ENCODE data around the gene RASSF5. TPM values are rescaled to one million over a fixed set of nuclear protein-coding genes. Genes with fewer than 3 reads are reported as not detected.

Gene RASSF5
- polyA plus RNA-seq, 4 donors: 1.6 to 7.3 (median 4.4) TPM

DNA sequence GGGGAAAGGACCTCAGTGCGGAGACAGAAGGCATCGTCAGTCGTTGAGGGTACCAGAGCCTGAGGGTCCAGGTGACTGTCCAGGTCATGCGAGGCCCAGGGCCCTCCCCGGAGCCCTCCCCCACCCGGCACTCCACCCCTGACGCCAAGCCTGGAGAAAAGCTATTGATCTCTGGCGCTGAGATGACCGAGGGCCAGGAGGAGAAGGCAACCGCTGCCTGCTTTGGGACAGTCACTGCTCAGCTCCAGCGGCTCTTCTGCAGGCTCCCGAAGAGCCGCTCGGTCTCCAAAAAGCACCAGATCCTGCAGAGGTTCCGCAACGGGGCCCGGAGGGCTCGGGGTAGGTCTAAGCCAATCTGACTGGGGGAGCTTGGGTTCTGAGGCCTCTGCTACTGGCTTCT is 10.9 kb downstream of the RASSF5 start:
- Histone ChIP-seq H3K9me3 (ENCODE audit: control insufficient read depth in 2 of 2, insufficient read depth in 1 of 2, low read depth in 1 of 2, low read length in 1 of 2) (no peaks in the 10 kb centered on the region), H3K27me3 (ENCODE audit: control insufficient read depth in 3 of 3, insufficient read depth in 3 of 3, low read length in 3 of 3) (peaks cover 0 to 6% (median 0%) of the 10 kb centered on the region in 3 donors), H3K27ac (ENCODE audit: low read depth in 1 of 3, low read length in 2 of 3) (no peak overlapping the region), H3K4me3 (ENCODE audit: low read depth in 1 of 3, low read length in 3 of 3) (no peak overlapping the region), H3K4me1 (ENCODE audit: control insufficient read depth in 3 of 3, insufficient read depth in 2 of 3, low read depth in 1 of 3, low read length in 2 of 3) (peaks cover 0 to 10% (median 0%) of the 10 kb centered on the region in 3 donors), H3K36me3 (ENCODE audit: control insufficient read depth in 3 of 3, insufficient read depth in 2 of 3, low read depth in 1 of 3, low read length in 3 of 3) (no peaks in the 10 kb centered on the region)
- FAIRE-seq (no peak), DNase-seq (no peak)
- whole genome bisulfite sequencing, 3 donors: 92 to 94% (median 93%) methylated on average over 18 of the region's 18 CpGs

GRCh38 chr1:206518743-206519142 is 11.4 kb downstream of the RASSF5 start:
- Histone ChIP-seq H3K36me3 (ENCODE audit: control insufficient read depth in 3 of 3, insufficient read depth in 2 of 3, low read depth in 1 of 3, low read length in 3 of 3) (no peaks in the 10 kb centered on the region), H3K27me3 (ENCODE audit: control insufficient read depth in 3 of 3, insufficient read depth in 3 of 3, low read length in 3 of 3) (peaks cover 0 to 6% (median 0%) of the 10 kb centered on the region in 3 donors), H3K4me3 (ENCODE audit: low read depth in 1 of 3, low read length in 3 of 3) (no peak overlapping the region), H3K9me3 (ENCODE audit: control insufficient read depth in 2 of 2, insufficient read depth in 1 of 2, low read depth in 1 of 2, low read length in 1 of 2) (no peaks in the 10 kb centered on the region), H3K27ac (ENCODE audit: low read depth in 1 of 3, low read length in 2 of 3) (no peak overlapping the region), H3K4me1 (ENCODE audit: control insufficient read depth in 3 of 3, insufficient read depth in 2 of 3, low read depth in 1 of 3, low read length in 2 of 3) (peaks cover 0 to 10% (median 0%) of the 10 kb centered on the region in 3 donors)
- DNase-seq (no peak), FAIRE-seq (no peak)
- WGBS, 3 donors: 84 to 89% (median 84%) methylated on average over 6 of the region's 6 CpGs

DNA sequence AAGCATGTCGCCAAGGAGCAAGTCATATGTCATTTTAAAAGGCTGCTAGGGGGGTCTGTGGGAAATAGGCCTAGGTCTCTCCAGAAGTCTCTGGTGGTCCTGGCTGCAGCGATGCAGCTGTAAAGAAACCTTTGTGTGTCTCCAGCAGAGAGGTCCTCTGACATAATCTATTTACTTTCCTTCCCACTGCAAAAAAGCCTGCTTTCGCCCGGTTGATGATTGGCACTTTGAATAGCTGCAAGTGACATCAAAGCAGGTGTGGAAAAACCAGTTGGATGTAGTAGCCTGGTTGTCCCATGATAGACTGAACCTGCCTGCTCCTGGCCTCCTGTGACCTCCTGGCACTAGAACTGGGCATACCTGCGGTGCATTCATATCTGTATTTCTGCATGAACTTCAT is 13.8 kb downstream of the RASSF5 start:
- WGBS, 3 donors: 36 to 66% (median 55%) methylated on average over 5 of the region's 5 CpGs
- Histone ChIP-seq H3K4me1 (ENCODE audit: control insufficient read depth in 3 of 3, insufficient read depth in 2 of 3, low read depth in 1 of 3, low read length in 2 of 3) (peaks cover 0 to 10% (median 0%) of the 10 kb centered on the region in 3 donors), H3K4me3 (ENCODE audit: low read depth in 1 of 3, low read length in 3 of 3) (no peak overlapping the region), H3K9me3 (ENCODE audit: control insufficient read depth in 2 of 2, insufficient read depth in 1 of 2, low read depth in 1 of 2, low read length in 1 of 2) (no peaks in the 10 kb centered on the region), H3K27me3 (ENCODE audit: control insufficient read depth in 3 of 3, insufficient read depth in 3 of 3, low read length in 3 of 3) (peaks cover 0 to 6% (median 0%) of the 10 kb centered on the region in 3 donors), H3K36me3 (ENCODE audit: control insufficient read depth in 3 of 3, insufficient read depth in 2 of 3, low read depth in 1 of 3, low read length in 3 of 3) (no peaks in the 10 kb centered on the region), H3K27ac (ENCODE audit: low read depth in 1 of 3, low read length in 2 of 3) (no peak overlapping the region)
- peak in 1 of 2 donors; percentile 42 for DNase-seq
- FAIRE-seq: no peak

DNA sequence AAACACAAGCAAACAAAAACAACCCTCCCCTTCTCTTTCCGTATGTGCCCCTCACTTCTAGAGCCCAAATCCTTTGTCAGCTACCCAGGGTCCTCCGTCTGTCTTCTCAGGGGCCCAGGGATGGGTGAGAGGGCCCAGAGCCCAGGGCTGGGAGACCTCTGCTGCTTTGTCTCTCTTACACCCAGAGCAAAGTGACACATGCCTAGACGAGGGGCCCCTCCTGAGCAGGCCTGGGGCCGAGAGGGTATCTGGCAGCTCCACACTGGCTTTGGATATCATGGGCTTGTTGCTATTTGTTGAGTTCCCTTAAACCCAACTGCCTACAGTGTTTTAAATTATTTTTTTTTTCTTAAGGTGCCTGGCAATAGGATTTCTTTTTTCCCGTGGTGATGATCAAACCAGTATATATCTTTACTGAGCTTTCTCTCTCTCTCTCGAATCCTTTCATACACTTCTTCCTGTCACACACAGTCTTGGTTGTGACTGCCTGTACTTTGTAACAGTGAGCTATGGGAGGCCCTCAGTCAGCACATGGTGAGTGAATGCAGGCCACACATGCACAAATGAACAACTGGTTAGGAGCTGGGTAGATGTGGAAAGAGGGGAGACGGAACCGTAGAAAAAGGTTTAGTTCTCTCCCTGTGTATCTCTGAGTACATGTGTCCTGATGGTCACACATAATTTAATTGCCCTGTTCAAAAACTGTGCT is 14.5 kb downstream of the RASSF5 start:
- peak in 1 of 2 donors; percentile 24 for DNase-seq
- peaks cover 0 to 10% (median 0%) of the 10 kb centered on the region in 3 donors for H3K4me1 ChIP-seq (ENCODE audit: control insufficient read depth in 3 of 3, insufficient read depth in 2 of 3, low read depth in 1 of 3, low read length in 2 of 3)

DNA sequence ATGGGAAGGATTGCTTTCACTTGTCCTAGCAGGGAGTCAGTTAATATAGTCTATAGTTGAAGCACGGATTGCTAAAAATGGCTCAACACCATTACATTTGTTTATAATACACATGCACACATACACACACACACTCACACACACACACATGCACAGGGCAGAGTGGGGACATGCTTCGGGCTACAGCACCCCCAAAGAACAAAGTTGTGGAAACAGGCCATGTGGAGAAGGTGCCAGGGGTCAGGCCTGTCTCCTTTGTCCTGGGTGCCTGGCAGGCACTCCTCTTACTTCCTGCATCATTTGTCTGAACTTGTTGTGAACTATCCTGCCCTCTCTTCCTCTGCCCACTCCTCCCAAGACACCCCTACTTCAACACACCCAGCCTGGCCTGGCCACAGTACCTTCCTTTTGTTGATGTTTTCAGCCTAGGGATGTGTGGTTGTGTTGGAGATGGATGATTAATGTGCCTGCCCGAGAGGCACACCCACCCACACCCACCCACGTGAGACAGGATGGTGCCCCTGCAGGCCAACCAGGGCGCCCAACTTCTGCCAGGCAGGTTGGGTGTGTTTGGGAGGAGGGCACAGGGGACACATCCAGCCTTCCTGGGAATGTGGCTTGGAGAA is 17.5 kb downstream of the RASSF5 start:
- Histone ChIP-seq H3K4me3 (ENCODE audit: low read depth in 1 of 3, low read length in 3 of 3) (no peak overlapping the region), H3K36me3 (ENCODE audit: control insufficient read depth in 3 of 3, insufficient read depth in 2 of 3, low read depth in 1 of 3, low read length in 3 of 3) (no peaks in the 10 kb centered on the region), H3K27me3 (ENCODE audit: control insufficient read depth in 3 of 3, insufficient read depth in 3 of 3, low read length in 3 of 3) (no peaks in the 10 kb centered on the region), H3K27ac (ENCODE audit: low read depth in 1 of 3, low read length in 2 of 3) (no peak overlapping the region), H3K9me3 (ENCODE audit: control insufficient read depth in 2 of 2, insufficient read depth in 1 of 2, low read depth in 1 of 2, low read length in 1 of 2) (no peaks in the 10 kb centered on the region), H3K4me1 (ENCODE audit: control insufficient read depth in 3 of 3, insufficient read depth in 2 of 3, low read depth in 1 of 3, low read length in 2 of 3) (peaks cover 0 to 10% (median 0%) of the 10 kb centered on the region in 3 donors)
- DNase-seq (no peak), FAIRE-seq (no peak)
- WGBS, 3 donors: 40 to 58% (median 55%) methylated on average over 5 of the region's 5 CpGs

More for the DNA sequence above, 14.5 kb downstream of the RASSF5 start:
- Histone ChIP-seq H3K36me3 (ENCODE audit: control insufficient read depth in 3 of 3, insufficient read depth in 2 of 3, low read depth in 1 of 3, low read length in 3 of 3) (no peaks in the 10 kb centered on the region), H3K27ac (ENCODE audit: low read depth in 1 of 3, low read length in 2 of 3) (no peak overlapping the region), H3K9me3 (ENCODE audit: control insufficient read depth in 2 of 2, insufficient read depth in 1 of 2, low read depth in 1 of 2, low read length in 1 of 2) (no peaks in the 10 kb centered on the region), H3K27me3 (ENCODE audit: control insufficient read depth in 3 of 3, insufficient read depth in 3 of 3, low read length in 3 of 3) (peaks cover 0 to 3% (median 0%) of the 10 kb centered on the region in 3 donors), H3K4me3 (ENCODE audit: low read depth in 1 of 3, low read length in 3 of 3) (no peak overlapping the region)
- 69 to 77% (median 75%) methylated on average over 8 of the region's 8 CpGs for whole genome bisulfite sequencing, 3 donors
- FAIRE-seq: no peak

DNA sequence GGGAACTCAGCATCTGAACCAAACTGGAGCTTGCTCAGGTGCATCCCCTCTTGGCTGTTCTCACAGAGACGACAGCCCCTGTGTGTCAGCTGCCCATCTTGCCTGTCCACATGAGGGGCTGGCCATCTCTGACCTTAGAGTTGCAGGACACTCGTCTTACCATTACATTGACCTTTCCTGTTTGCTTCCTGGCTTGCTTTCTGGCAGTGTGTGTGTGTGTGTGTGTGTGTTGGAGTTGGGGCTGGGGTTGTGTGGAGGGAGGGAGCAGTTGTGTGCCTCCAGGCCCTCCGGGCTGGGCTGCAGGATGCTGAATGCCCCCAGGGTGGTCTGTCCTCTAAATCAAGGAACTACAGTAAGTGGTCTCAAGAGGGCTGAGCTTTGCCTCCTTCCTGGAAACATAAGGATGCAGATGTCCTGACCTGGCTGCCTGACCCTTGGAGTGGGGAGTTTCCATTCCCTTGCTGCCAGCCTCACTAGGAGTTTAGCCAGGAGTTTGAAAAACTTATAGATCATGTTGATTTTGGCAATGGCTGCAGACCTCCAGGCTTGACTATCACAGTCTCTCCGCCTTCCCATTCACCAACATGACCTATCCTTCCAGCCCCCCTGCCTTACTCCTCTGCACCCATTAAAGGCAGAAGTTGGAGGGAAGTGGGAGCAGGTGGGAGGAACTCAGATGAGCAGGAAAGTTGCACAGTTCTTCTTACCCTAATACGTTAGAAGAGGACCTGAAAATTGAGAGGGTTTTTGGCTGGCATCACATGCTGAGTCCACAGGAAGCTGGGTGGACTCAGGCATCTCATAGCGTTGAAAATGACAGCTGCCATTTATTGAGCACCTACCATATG is 19.0 kb downstream of the RASSF5 start:
- DNase-seq (no peak), FAIRE-seq (no peak)
- WGBS, 3 donors: 61 to 83% (median 75%) methylated on average over 6 of the region's 6 CpGs
- H3K27me3 ChIP-seq (ENCODE audit: control insufficient read depth in 3 of 3, insufficient read depth in 3 of 3, low read length in 3 of 3): no peaks in the 10 kb centered on the region
- H3K4me1 ChIP-seq (ENCODE audit: control insufficient read depth in 3 of 3, insufficient read depth in 2 of 3, low read depth in 1 of 3, low read length in 2 of 3): peaks cover 0 to 9% (median 0%) of the 10 kb centered on the region in 3 donors
- no peaks in the 10 kb centered on the region for H3K36me3 ChIP-seq (ENCODE audit: control insufficient read depth in 3 of 3, insufficient read depth in 2 of 3, low read depth in 1 of 3, low read length in 3 of 3)
- H3K4me3 ChIP-seq (ENCODE audit: low read depth in 1 of 3, low read length in 3 of 3): no peak overlapping the region
- no peaks in the 10 kb centered on the region for H3K9me3 ChIP-seq (ENCODE audit: control insufficient read depth in 2 of 2, insufficient read depth in 1 of 2, low read depth in 1 of 2, low read length in 1 of 2)
- H3K27ac ChIP-seq (ENCODE audit: low read depth in 1 of 3, low read length in 2 of 3): no peak overlapping the region

- Histone ChIP-seq H3K4me3 (ENCODE audit: low read depth in 1 of 3, low read length in 3 of 3) (no peak overlapping the region), H3K27ac (ENCODE audit: low read depth in 1 of 3, low read length in 2 of 3) (no peak overlapping the region), H3K4me1 (ENCODE audit: control insufficient read depth in 3 of 3, insufficient read depth in 2 of 3, low read depth in 1 of 3, low read length in 2 of 3) (no peaks in the 10 kb centered on the region), H3K36me3 (ENCODE audit: control insufficient read depth in 3 of 3, insufficient read depth in 2 of 3, low read depth in 1 of 3, low read length in 3 of 3) (no peaks in the 10 kb centered on the region), H3K27me3 (ENCODE audit: control insufficient read depth in 3 of 3, insufficient read depth in 3 of 3, low read length in 3 of 3) (no peaks in the 10 kb centered on the region), H3K9me3 (ENCODE audit: control insufficient read depth in 2 of 2, insufficient read depth in 1 of 2, low read depth in 1 of 2, low read length in 1 of 2) (no peaks in the 10 kb centered on the region)
- FAIRE-seq (no peak), DNase-seq (no peak)
- 82 to 92% (median 88%) methylated on average over 7 of the region's 7 CpGs for WGBS, 3 donors
Measured at GRCh38 chr1:206529425-206529824, 22.1 kb downstream of the RASSF5 start.

- no peak overlapping the region for H3K4me3 ChIP-seq (ENCODE audit: low read depth in 1 of 3, low read length in 3 of 3)
- 97 to 98% (median 97%) methylated on average over 7 of the region's 7 CpGs for WGBS, 3 donors
- no peak overlapping the region for H3K27ac ChIP-seq (ENCODE audit: low read depth in 1 of 3, low read length in 2 of 3)
- no peaks in the 10 kb centered on the region for H3K4me1 ChIP-seq (ENCODE audit: control insufficient read depth in 3 of 3, insufficient read depth in 2 of 3, low read depth in 1 of 3, low read length in 2 of 3)
- H3K9me3 ChIP-seq (ENCODE audit: control insufficient read depth in 2 of 2, insufficient read depth in 1 of 2, low read depth in 1 of 2, low read length in 1 of 2): no peaks in the 10 kb centered on the region
- H3K36me3 ChIP-seq (ENCODE audit: control insufficient read depth in 3 of 3, insufficient read depth in 2 of 3, low read depth in 1 of 3, low read length in 3 of 3): no peaks in the 10 kb centered on the region
- FAIRE-seq (no peak), DNase-seq (no peak)
- H3K27me3 ChIP-seq (ENCODE audit: control insufficient read depth in 3 of 3, insufficient read depth in 3 of 3, low read length in 3 of 3): peaks cover 0 to 3% (median 0%) of the 10 kb centered on the region in 3 donors
Measured at GRCh38 chr1:206532368-206532767, 25.0 kb downstream of the RASSF5 start.
